Muscle of arm (tissue), 14 donors: ENCODE data around the gene CNTN6. TPM values are rescaled to one million over a fixed set of nuclear protein-coding genes. Genes with fewer than 3 reads are reported as not detected.
A peak's percentile ranks its signal among the peaks of the same experiment; 100 is the strongest.

Source experiments
- DNase-seq: peaks from one replicate; pipeline ENCODE4 v3.0.0-alpha.2; 2013
- long read RNA-seq, 11 donors: transcript quantifications; one replicate each; lab custom pipeline, GENCODE V29; 2026
- polyA plus RNA-seq, 12 donors: library from polyadenylated mRNA; unstranded; fragments of 120-200 nt; gene quantifications; one replicate each; pipeline ENCODE4 v1.2.1, GENCODE V29; 2013; ENCODE audit not compliant: insufficient read length in 12 of 12

CNTN6 gene
- 1 to 10 TPM in 8 of 12 donors, under 1 TPM in 2, not detected in 2; 0.68 to 3.5 (median 1.1) TPM for polyA plus RNA-seq
- long read RNA-seq, donor 1 = 0 reads
- long read RNA-seq, donor 2 = 0 reads
- long read RNA-seq, donor 3, partial matches to known transcripts = 0 of 1 reads
- long read RNA-seq, donor 3, other reads (novel, unspliced or antisense) = 0 of 1 reads
- long read RNA-seq, donor 4 = 0 reads
- long read RNA-seq, donor 5 = 0 reads
- long read RNA-seq, donor 6 = 0 reads
- long read RNA-seq, donor 7 = 0 reads
- long read RNA-seq, donor 8 = 0 reads
- long read RNA-seq, donor 9, full-length matches to known transcripts = 1 of 1 reads
- long read RNA-seq, donor 9, partial matches to known transcripts = 0 of 1 reads
- long read RNA-seq, donor 9, other reads (novel, unspliced or antisense) = 0 of 1 reads
- long read RNA-seq, donor 10 = 0 reads
- long read RNA-seq, donor 11 = 0 reads

GRCh38 chr3:1092771-1093170 is at the start of gene CNTN6:
CNTN6 (plus strand) TSS chr3:1093024; CDS start chr3:1148009, 54,985 bp downstream.
- peak; percentile 19 for DNase-seq

GRCh38 chr3:1048558-1048957 is 44.3 kb upstream of the CNTN6 start:
- DNase-seq = no peak

GRCh38 chr3:1055870-1056269 is 37.0 kb upstream of the CNTN6 start:
- DNase-seq = no peak

GRCh38 chr3:1056744-1057143 is 36.1 kb upstream of the CNTN6 start:
- DNase-seq = peak; percentile 10

- DNase-seq = no peak
These were observed 35.4 kb upstream of the CNTN6 start for GRCh38 chr3:1057436-1057835.

- DNase-seq = no peak
These were observed 23.8 kb upstream of the CNTN6 start for GRCh38 chr3:1068985-1069384.

GRCh38 chr3:1072041-1072440 is 20.8 kb upstream of the CNTN6 start:
- DNase-seq = no peak

- no peak for DNase-seq
These were observed 13.2 kb upstream of the CNTN6 start for GRCh38 chr3:1079662-1080061.

- peak; percentile 53 for DNase-seq
These were observed 10.7 kb upstream of the CNTN6 start for GRCh38 chr3:1082108-1082507.

GRCh38 chr3:1087066-1087560 is 5.7 kb upstream of the CNTN6 start:
- DNase-seq = peak; percentile 77

GRCh38 chr3:1088503-1088902 is 4.3 kb upstream of the CNTN6 start:
- DNase-seq = no peak

- DNase-seq = no peak
These were observed 1.5 kb upstream of the CNTN6 start for GRCh38 chr3:1091286-1091685.

- no peak for DNase-seq
These were observed 763 bp upstream of the CNTN6 start for GRCh38 chr3:1092061-1092460.

GRCh38 chr3:1093217-1093616 is 393 bp downstream of the CNTN6 start:
- peak; percentile 9 for DNase-seq

- DNase-seq = no peak
These were observed 10.7 kb downstream of the CNTN6 start for GRCh38 chr3:1103525-1103924.

- DNase-seq = no peak
These were observed 25.1 kb downstream of the CNTN6 start for GRCh38 chr3:1117843-1118473.

- no peak for DNase-seq
These were observed 38.3 kb downstream of the CNTN6 start for GRCh38 chr3:1131166-1131565.

- no peak for DNase-seq
These were observed 42.4 kb downstream of the CNTN6 start for GRCh38 chr3:1135194-1135593.

GRCh38 chr3:1138036-1138435 is 45.2 kb downstream of the CNTN6 start:
- no peak for DNase-seq

GRCh38 chr3:1139071-1139470 is 46.2 kb downstream of the CNTN6 start:
- DNase-seq = no peak

GRCh38 chr3:1147326-1147725 is 54.5 kb downstream of the CNTN6 start:
- no peak for DNase-seq

- DNase-seq = no peak
These were observed 55.0 kb downstream of the CNTN6 start for GRCh38 chr3:1147819-1148218.

- DNase-seq = no peak
These were observed 71.3 kb downstream of the CNTN6 start for GRCh38 chr3:1164101-1164500.
